Fibroblast of lung (primary cell): Measurements from ENCODE around the gene ABCC8. TPM values are rescaled to one million over a fixed set of nuclear protein-coding genes. Genes with fewer than 3 reads are reported as not detected.

ENCODE experiments used
- DNase-seq, 2 donors: peaks; one replicate each; pipeline versions ENCODE4 v3.0.0 to v3.0.0-alpha.2; 2010; ENCODE audit warnings: low read depth in 2 of 2
- H2AFZ ChIP-seq: 2 replicates; pipeline ENCODE4 v1.5.1; 2012; ENCODE audit warnings: low read length, control low read depth, inconsistent platforms
- H3K27ac ChIP-seq: 2 replicates; pipeline ENCODE4 v1.5.1; 2011; ENCODE audit warnings: low read length, control low read depth; ENCODE audit not compliant: insufficient read depth
- H3K27me3 ChIP-seq: 2 replicates; pipeline ENCODE4 v1.5.1; 2011; ENCODE audit warnings: mild to moderate bottlenecking, low read length; ENCODE audit not compliant: control insufficient read depth, insufficient read depth
- H3K36me3 ChIP-seq: 2 replicates; pipeline ENCODE4 v1.5.1; 2011; ENCODE audit warnings: low read length; ENCODE audit not compliant: control insufficient read depth, insufficient read depth
- H3K4me1 ChIP-seq: 2 replicates; pipeline ENCODE4 v1.5.1; 2011; ENCODE audit warnings: low read length; ENCODE audit not compliant: control insufficient read depth, insufficient read depth; ENCODE audit errors: extremely low read depth
- H3K4me2 ChIP-seq: 2 replicates; pipeline ENCODE4 v1.5.1; 2011; ENCODE audit warnings: low read length, control low read depth; ENCODE audit not compliant: insufficient read depth; ENCODE audit errors: extremely low read depth
- H3K4me3 ChIP-seq, 4 experiments: fragments of 200-600 bp in 1 of 4; sonication (generic) in 1 of 4; replicated peaks in 1 of 4; 2 replicates each; pipeline ENCODE4 v1.5.1; 2011 to 2016; ENCODE audit warnings: low read length in 4 of 4, low read depth in 3 of 4, mild to moderate bottlenecking in 3 of 4, control low read depth in 2 of 4, inconsistent platforms in 1 of 4, mixed read lengths in 1 of 4; ENCODE audit not compliant: insufficient read depth in 1 of 4; ENCODE audit errors: control extremely low read depth in 1 of 4
- H3K79me2 ChIP-seq: 2 replicates; pipeline ENCODE4 v1.5.1; 2012; ENCODE audit warnings: mild to moderate bottlenecking, low read length, inconsistent platforms; ENCODE audit not compliant: control insufficient read depth, insufficient read depth
- H3K9ac ChIP-seq: 2 replicates; pipeline ENCODE4 v1.5.1; 2011; ENCODE audit warnings: mild to moderate bottlenecking, low read length, control low read depth; ENCODE audit not compliant: insufficient read depth
- H3K9me3 ChIP-seq: 2 replicates; pipeline ENCODE4 v1.5.1; 2012; ENCODE audit warnings: low read depth, low read length; ENCODE audit not compliant: control insufficient read depth, insufficient read depth
- H4K20me1 ChIP-seq: 2 replicates; pipeline ENCODE4 v1.5.1; 2011; ENCODE audit warnings: low read length; ENCODE audit not compliant: control insufficient read depth, insufficient read depth; ENCODE audit errors: extremely low read depth
- CTCF ChIP-seq, 2 donors: IDR thresholded peaks in 1 of 2; conservative IDR thresholded peaks in 1 of 2; 1 replicate in 1 of 2; 2 replicates in 1 of 2; pipeline ENCODE4 v1.5.1; 2011 to 2012; ENCODE audit warnings: low read length in 2 of 2, control low read depth in 1 of 2, inconsistent platforms in 1 of 2, low read depth in 1 of 2, mild to moderate bottlenecking in 1 of 2
- EZH2 ChIP-seq: IDR thresholded peaks from 2 replicates; pipeline ENCODE4 v1.5.1; 2012; ENCODE audit warnings: low read length, control low read depth, mild to moderate bottlenecking; ENCODE audit errors: missing control alignments
- polyA plus RNA-seq, 2 donors: library from polyadenylated mRNA; depleted of rRNA in 1 of 2; stranded (reverse) in 1 of 2; unstranded in 1 of 2; fragments of >200 nt; gene quantifications; 2 replicates each; pipeline ENCODE4 v1.2.1, GENCODE V29; 2011 to 2012; ENCODE audit warnings: missing spikeins in 1 of 2
- total RNA-seq: library from RNA; depleted of rRNA; stranded (reverse); fragments of >200 nt; gene quantifications from 2 replicates; pipeline ENCODE4 v1.2.1, GENCODE V29; 2014

Gene ABCC8
- total and polyA plus RNA-seq, 2 donors (not counting 1 experiment from before 2014, with no cell fraction given), result not detected

GRCh38 chr11:17468122-17468521 is 8.5 kb downstream of the ABCC8 start:
- Histone ChIP-seq H3K27ac (no peak overlapping the region), H3K4me3 (no peak overlapping the region), H3K4me2 (no peak overlapping the region), H3K36me3 (no peaks in the 10 kb centered on the region), H3K9ac (no peak overlapping the region), H3K4me1 (no peaks in the 10 kb centered on the region), H2AFZ (no peak overlapping the region), H3K27me3 (no peaks in the 10 kb centered on the region), H3K9me3 (no peaks in the 10 kb centered on the region), H4K20me1 (no peaks in the 10 kb centered on the region), H3K79me2 (no peaks in the 10 kb centered on the region)
- DNase-seq, result no peak
- TF ChIP-seq CTCF (conservative IDR thresholded peaks at IDR 0.05 in 1 of 2, IDR thresholded peaks at IDR 0.05 in 1 of 2; ENCODE audit: low read depth in 1 of 2, low read length in 2 of 2), result no peak
- TF ChIP-seq EZH2, result no peak

- Histone ChIP-seq H2AFZ (no peak overlapping the region), H3K4me2 (no peak overlapping the region), H4K20me1 (no peaks in the 10 kb centered on the region), H3K27ac (no peak overlapping the region), H3K36me3 (no peaks in the 10 kb centered on the region), H3K4me3 (no peak overlapping the region), H3K4me1 (no peaks in the 10 kb centered on the region), H3K9me3 (no peaks in the 10 kb centered on the region), H3K9ac (no peak overlapping the region), H3K79me2 (no peaks in the 10 kb centered on the region), H3K27me3 (no peaks in the 10 kb centered on the region)
- DNase-seq, result no peak
- no peak for TF ChIP-seq EZH2
- no peak for TF ChIP-seq CTCF (conservative IDR thresholded peaks at IDR 0.05 in 1 of 2, IDR thresholded peaks at IDR 0.05 in 1 of 2; ENCODE audit: low read depth in 1 of 2, low read length in 2 of 2)
These were observed 13.0 kb downstream of the ABCC8 start for GRCh38 chr11:17463546-17464174.

- H3K4me2 ChIP-seq, result no peak overlapping the region
- H3K4me1 ChIP-seq, result no peaks in the 10 kb centered on the region
- H3K27me3 ChIP-seq, result no peaks in the 10 kb centered on the region
- no peaks in the 10 kb centered on the region for H3K79me2 ChIP-seq
- no peak for DNase-seq
- no peaks in the 10 kb centered on the region for H3K36me3 ChIP-seq
- no peak overlapping the region for H3K27ac ChIP-seq
- no peaks in the 10 kb centered on the region for H3K9me3 ChIP-seq
- no peak overlapping the region for H3K9ac ChIP-seq
- H4K20me1 ChIP-seq, result no peaks in the 10 kb centered on the region
- TF ChIP-seq EZH2 (no peak), CTCF (conservative IDR thresholded peaks at IDR 0.05 in 1 of 2, IDR thresholded peaks at IDR 0.05 in 1 of 2; ENCODE audit: low read depth in 1 of 2, low read length in 2 of 2) (no peak)
- no peak overlapping the region for H2AFZ ChIP-seq
- no peak overlapping the region for H3K4me3 ChIP-seq
These were observed 13.7 kb downstream of the ABCC8 start for GRCh38 chr11:17462940-17463339.
